Measurements from ENCODE around the gene PRKCA. TPM values are rescaled to one million over a fixed set of nuclear protein-coding genes. Genes with fewer than 3 reads are reported as not detected.
"Not testable (repeated sequence)": the region's sequence is repeated elsewhere in the genome, so short reads cannot be mapped to it uniquely, and the experiment has no call there.

Gene PRKCA
- total RNA-seq, 1 experiment from 2014 or later, result 17.9 TPM

- DNase-seq (ENCODE audit: low read depth), result no peak
These were observed 159.6 kb downstream of the PRKCA start for GRCh38 chr17:66462010-66462409.

- peak; percentile 64 for DNase-seq (ENCODE audit: low read depth)
These were observed 162.5 kb downstream of the PRKCA start for GRCh38 chr17:66464921-66465320.

DNA sequence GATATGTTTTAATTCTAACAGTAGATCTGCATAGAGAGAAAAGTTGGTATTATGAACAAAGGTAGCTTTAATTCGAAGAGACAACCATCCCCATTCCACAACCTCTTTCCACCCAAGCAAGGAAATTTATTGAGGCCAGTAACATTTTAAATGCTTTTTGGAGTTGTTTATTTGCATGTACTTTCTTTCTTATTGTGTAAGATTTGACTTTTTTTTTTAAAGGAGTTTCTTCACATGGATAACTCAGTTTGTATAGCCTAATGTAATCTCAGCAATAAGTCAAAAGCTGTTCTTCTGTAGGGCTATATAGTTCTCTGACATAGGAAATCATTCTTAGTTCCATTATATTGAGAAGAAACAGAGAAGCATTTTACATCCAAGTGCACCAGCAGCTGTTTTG, 163.3 kb downstream of the PRKCA start:
- no peak for DNase-seq (ENCODE audit: low read depth)

GRCh38 chr17:66466106-66466820, 163.8 kb downstream of the PRKCA start:
- no peak for DNase-seq (ENCODE audit: low read depth)

- peak; percentile 98 for DNase-seq (ENCODE audit: low read depth)
These were observed 164.5 kb downstream of the PRKCA start for GRCh38 chr17:66466840-66467367.

DNA sequence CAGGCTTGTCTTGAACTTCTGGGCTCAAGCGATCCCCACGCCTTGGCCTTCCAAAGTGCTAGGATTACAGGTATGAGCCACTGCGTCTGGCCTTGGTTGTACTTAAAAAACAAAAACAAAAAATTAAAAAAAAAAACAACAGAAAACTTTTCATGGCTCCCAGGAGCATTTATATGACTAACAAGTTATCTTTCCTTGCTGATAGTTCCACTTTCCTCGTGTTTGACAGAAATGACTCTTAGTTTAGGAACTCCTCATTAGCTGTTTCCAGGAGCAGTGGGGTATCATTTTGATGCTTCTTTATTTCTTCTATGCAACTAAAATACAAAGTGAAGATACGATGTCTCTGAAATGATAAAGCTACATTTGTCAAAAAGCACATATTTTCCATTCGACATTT, 165.4 kb downstream of the PRKCA start:
- peak; percentile 38 for DNase-seq (ENCODE audit: low read depth)

- DNase-seq (ENCODE audit: low read depth), result peak; percentile 77
These were observed 166.1 kb downstream of the PRKCA start for GRCh38 chr17:66468241-66469087.

DNA sequence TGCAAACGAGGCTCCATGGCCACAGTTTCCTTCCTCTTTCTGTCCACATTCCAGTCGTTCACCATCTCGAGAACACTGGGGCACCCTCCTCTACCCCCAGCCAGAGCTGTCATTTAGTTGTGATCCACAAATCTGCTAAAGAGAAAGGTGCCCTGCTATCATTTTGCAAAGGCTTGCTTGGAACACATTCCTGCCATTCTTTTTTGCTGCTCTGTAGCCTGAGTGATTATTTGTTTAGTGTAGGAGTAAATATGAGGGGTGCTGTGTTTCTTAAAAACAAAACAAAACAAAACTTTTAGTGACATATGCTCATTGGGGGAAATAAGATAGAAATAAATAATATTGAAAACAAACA, 166.7 kb downstream of the PRKCA start:
- DNase-seq (ENCODE audit: low read depth), result peak; percentile 7

GRCh38 chr17:66469461-66469860, 167.0 kb downstream of the PRKCA start:
- no peak for DNase-seq (ENCODE audit: low read depth)

DNA sequence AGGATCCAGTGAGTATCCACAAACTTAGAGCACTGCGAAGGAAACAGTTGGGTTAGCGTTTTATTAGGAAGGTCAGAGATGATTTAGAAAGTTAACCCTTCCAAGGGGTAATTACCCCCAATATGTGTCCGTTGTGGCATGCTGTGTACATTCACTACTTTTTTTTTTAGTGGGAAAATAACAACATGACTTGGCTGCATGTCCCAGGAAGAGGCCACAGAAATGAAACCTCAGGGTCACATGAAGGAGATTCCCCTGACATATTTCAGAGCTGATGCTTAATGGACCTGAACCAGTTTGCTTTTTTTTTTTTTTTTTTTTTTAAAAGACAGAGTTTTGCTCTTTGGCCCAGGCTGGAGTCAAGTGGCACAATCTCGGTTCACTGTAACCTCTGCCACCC, 167.5 kb downstream of the PRKCA start:
- DNase-seq (ENCODE audit: low read depth), result peak; percentile 60

- DNase-seq (ENCODE audit: low read depth), result no peak
These were observed 169.7 kb downstream of the PRKCA start for GRCh38 chr17:66472123-66472522.

- DNase-seq (ENCODE audit: low read depth), result no peak
These were observed 171.8 kb downstream of the PRKCA start for GRCh38 chr17:66474258-66474657.

- DNase-seq (ENCODE audit: low read depth), result no peak
These were observed 172.5 kb downstream of the PRKCA start for GRCh38 chr17:66474806-66475497.

DNA sequence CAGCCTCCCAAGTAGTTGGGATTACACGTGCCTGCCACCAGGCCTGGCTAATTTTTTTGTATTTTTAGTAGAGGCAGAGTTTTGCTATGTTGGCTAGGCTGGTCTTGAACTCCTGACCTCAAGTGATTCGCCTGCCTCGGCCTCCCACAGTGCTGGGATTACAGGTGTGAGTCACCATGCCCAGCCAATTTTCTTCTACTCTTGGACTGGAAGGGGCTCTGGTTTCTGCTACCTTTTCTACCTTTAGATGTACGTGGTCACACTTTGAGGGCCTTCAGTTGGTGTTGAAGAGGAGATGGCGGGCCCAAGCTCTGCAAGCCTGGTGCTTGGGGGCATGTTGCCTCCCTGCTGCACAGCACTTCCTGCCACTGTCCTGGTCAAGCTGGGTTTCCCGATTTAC, 173.6 kb downstream of the PRKCA start:
- DNase-seq (ENCODE audit: low read depth), result peak; percentile 35

DNA sequence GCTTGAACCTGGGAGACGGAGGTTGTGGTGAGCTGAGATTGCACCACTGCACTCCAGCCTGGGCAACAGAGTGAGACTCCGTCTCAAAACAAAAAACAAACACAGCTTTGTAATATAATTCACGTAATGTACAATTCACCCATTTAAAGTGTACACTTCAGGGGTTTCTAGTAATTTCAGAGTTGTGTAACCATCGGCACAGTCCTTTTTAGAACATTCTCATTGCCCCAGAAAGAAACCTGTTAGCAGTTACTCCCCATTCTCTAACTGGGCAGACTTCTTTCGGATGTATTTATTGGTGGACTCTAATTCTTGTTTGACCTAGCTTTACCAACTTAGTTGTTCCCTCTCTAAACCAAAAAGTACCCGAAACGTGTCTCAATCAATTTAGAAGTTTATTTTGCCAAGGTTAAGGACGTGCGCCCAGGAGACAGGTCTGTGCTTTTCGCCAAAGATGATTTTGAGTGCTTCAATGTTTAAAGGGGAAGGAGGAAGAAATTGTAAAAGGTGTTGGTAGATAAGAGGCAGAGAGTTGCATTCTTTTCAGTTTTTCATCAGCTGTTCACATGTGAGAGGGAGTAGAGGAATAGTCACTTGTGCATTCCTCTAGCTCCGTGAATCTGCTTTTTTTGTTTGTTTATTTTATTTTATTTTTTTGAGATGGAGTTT, 175.3 kb downstream of the PRKCA start:
- DNase-seq (ENCODE audit: low read depth), result no peak

DNA sequence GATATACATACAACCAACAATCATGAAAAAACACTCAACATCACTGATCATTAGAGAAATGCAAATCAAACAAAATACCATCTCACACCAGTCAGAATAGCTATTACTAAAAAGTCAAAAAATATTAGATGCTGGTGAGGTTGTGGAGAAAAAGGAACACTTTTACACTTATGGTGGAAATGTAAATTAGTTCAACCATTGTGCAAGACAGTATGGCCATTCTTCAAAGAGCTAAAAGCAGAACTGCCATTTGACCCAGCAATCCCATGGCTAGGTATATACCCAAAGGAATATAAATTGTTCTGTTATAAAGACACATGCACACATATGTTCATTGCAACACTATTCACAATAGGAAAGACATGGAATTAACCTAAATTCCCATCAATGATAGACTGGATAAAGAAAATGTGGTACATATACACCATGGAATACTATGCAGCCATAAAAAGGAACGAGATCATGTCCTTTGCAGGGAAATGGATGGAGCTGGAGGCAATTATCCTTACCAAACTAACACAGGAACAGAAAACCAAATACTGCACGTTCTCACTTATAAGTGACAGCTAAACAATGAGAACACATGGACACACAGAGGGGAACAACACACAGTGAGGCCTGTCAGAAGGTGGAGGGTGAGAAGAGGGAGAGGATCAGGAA, 176.9 kb downstream of the PRKCA start:
- not testable (repeated sequence) for DNase-seq (ENCODE audit: low read depth)

DNA sequence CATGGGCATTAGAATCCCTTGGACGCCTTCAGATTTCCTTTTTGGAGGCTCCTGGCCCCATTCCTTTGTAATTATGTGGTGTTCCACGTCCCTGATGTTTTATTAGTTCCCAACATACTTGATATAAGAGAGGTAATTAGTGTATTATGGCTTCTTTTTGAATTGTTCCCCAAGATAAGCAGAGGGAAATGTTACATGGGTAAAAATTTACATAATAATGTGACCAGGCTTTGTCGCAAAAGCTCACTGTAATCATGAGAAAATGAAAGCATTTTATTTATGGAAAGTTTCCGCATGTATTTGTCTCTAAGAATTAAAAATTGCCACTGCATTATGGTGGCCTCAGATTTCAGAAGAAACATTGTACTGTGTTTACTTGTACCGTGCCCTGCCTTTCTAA, 177.8 kb downstream of the PRKCA start:
- no peak for DNase-seq (ENCODE audit: low read depth)

- no peak for DNase-seq (ENCODE audit: low read depth)
These were observed 178.4 kb downstream of the PRKCA start for GRCh38 chr17:66480802-66481201.

DNA sequence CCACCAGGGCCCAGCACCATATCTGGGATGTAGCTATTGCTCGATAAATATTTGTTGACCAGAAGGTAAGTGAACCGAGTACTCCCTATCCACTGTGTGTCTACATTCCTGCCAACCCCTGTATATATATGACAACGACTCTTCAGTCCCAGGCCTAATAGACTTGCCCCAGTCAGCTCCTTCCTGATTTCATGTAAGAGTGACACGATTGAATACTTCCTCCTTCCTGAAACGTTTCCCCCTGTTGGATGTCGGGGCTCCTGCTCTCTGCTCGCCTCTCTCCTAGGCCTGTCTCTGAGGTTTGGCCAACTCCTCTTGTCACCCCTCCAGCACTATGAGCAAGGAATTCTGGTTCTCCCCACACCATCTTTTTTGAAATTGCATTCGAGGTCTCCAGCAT, 178.9 kb downstream of the PRKCA start:
- DNase-seq (ENCODE audit: low read depth), result no peak

DNA sequence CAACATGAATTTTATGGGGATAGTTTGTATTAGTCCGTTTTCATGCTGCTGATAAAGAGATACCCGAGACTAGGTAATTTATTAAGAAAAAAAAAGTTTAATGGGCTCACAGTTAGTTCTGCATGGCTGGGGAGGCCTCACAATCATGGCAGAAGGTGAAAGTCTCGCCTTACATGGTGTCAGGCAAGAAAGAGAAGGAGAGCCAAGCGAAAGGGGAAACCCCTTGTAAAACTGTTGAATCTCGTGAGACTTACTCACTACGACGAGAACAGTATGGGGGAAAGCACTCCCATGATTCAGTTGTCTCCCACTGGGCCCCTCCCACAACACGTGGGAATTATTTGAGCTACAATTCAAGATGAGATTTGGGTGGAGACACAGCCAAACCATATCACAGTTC, 181.5 kb downstream of the PRKCA start:
- no peak for DNase-seq (ENCODE audit: low read depth)

- DNase-seq (ENCODE audit: low read depth), result no peak
These were observed 183.0 kb downstream of the PRKCA start for GRCh38 chr17:66485309-66485947.

Measured in M059J (cell line).